Measurements from ENCODE around the gene C15orf61.

GRCh38 chr15:67571648-67572415 lies 50.9 kb downstream of the C15orf61 start:
- TF ChIP-seq CTCF (IDR thresholded peaks at IDR 0.05) (no peak), POLR2A (IDR thresholded peaks at IDR 0.05) (no peak)

Data from vagina (tissue), 2 donors.